Measurements from ENCODE around the gene MAG. TPM values are rescaled to one million over a fixed set of nuclear protein-coding genes. Genes with fewer than 3 reads are reported as not detected.

Gene MAG
- polyA plus RNA-seq, 3 donors = not detected

DNA sequence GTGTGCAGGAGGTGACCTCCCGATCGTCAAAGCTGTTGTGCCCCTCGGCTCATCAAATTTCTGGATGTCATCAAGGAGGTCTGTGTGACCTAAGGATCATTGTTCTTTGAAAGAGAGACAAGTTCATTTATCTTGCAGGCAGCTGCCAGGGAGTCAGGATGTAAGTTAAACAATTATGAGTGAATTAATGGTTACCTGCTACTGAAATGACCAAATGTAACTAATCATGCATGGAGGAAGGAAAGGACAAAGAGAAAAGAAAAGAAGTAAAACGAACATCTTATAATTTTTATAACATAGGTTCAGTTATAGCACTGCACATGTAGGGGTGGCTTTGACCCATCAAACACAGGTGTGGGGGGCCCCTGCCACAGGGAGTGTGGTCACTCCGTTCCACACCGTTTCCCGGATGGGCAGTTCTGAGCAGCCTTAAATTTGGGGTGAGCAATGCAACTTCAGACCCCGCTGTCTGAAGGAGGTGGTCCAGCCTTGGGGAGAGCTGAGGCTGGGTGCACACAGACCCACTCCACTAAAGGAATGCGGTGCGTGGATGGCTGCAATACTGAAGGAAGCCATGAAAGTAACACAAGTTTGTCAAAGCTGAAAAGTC is 42.3 kb downstream of the MAG start:
- H3K4me1 Mint-ChIP-seq = peaks cover 6% of the 10 kb centered on the region
- Histone ChIP-seq H2AFZ (ENCODE audit: insufficient read depth, low read depth, low read length, poor library complexity, severe bottlenecking) (no peak overlapping the region), H3K9ac (ENCODE audit: insufficient read depth, low read length, poor library complexity, severe bottlenecking) (no peak overlapping the region), H3K36me3 (replicated peaks in 1 of 2; ENCODE audit: control insufficient read depth in 1 of 2, insufficient read depth in 2 of 2, low read length in 2 of 2) (no peaks in the 10 kb centered on the region), H3K4me1 (ENCODE audit: control insufficient read depth in 1 of 2, insufficient read depth in 2 of 2, low read length in 2 of 2) (peaks cover 2 to 6% of the 10 kb centered on the region in 2 donors), H3K27me3 (ENCODE audit: control insufficient read depth in 2 of 2, insufficient read depth in 2 of 2, low read length in 2 of 2) (no peaks in the 10 kb centered on the region), H3K9me3 (replicated peaks in 1 of 2; ENCODE audit: control insufficient read depth in 1 of 2, insufficient read depth in 1 of 2, low read length in 2 of 2) (no peaks in the 10 kb centered on the region), H3K4me3 (replicated peaks in 1 of 3; ENCODE audit: low read depth in 2 of 3, low read length in 3 of 3) (no peak overlapping the region), H4K20me1 (ENCODE audit: insufficient read depth, low read length) (no peaks in the 10 kb centered on the region), H3K4me2 (replicated peaks; ENCODE audit: extremely low read depth, low read length, poor library complexity, severe bottlenecking) (no peak overlapping the region), H3K27ac (ENCODE audit: low read depth in 1 of 2, low read length in 2 of 2) (no peak overlapping the region), H3K79me2 (ENCODE audit: insufficient read depth, low read length) (no peaks in the 10 kb centered on the region)
- H3K27ac Mint-ChIP-seq = no peak overlapping the region
- H3K4me3 Mint-ChIP-seq = no peak overlapping the region
- TF ChIP-seq, protein P1, sequence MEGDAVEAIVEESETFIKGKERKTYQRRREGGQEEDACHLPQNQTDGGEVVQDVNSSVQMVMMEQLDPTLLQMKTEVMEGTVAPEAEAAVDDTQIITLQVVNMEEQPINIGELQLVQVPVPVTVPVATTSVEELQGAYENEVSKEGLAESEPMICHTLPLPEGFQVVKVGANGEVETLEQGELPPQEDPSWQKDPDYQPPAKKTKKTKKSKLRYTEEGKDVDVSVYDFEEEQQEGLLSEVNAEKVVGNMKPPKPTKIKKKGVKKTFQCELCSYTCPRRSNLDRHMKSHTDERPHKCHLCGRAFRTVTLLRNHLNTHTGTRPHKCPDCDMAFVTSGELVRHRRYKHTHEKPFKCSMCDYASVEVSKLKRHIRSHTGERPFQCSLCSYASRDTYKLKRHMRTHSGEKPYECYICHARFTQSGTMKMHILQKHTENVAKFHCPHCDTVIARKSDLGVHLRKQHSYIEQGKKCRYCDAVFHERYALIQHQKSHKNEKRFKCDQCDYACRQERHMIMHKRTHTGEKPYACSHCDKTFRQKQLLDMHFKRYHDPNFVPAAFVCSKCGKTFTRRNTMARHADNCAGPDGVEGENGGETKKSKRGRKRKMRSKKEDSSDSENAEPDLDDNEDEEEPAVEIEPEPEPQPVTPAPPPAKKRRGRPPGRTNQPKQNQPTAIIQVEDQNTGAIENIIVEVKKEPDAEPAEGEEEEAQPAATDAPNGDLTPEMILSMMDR (IDR thresholded peaks at IDR 0.05) = no peak
- H3K27me3 Mint-ChIP-seq (ENCODE audit: low read depth in 3 of 3) = peaks cover 8 to 10% (median 10%) of the 10 kb centered on the region in 3 donors
- H3K9me3 Mint-ChIP-seq = peaks cover 0 to 2% (median 0%) of the 10 kb centered on the region in 7 donors
- intact Hi-C loops (cut with micrococcal nuclease) = no loop called here
- H3K36me3 Mint-ChIP-seq = no peaks in the 10 kb centered on the region
- 100% methylated on average over 6 of the region's 10 CpGs for WGBS (ENCODE audit: insufficient coverage)
- DNase-seq = no peak

DNA sequence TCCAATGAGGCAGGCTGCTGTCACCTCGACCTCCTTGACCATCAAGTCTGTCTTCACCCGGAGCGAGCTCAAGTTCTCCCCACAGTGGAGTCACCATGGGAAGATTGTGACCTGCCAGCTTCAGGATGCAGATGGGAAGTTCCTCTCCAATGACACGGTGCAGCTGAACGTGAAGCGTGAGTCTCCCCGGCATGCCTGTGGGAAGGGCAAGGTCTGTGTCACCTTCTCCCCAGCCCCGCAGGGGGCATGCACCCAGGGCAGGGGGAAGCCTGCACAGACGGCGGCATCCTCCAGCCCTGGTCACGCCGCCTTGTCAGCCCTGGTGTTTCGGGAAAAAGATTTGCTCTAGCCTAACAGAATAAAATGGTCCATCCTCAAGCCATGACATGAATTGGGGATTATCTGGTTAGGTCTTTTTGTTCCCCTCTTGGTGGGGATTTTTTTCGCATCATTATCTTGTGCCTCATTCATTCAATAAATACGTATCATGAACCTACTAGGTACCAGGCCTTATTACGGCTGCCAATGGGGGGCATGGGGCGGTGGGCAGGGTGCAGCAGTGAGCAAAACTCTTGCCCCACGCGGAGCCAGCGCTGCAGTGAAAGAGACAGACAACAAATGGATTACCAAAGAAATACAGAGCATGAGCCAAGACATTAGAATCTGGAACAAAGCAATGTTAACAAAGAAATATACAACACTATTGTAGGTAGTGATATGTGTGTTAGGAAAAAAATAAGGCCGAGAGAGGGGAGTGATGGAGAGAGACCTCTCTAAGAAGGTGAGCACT is 44.4 kb downstream of the MAG start:
- Mint-ChIP-seq H3K4me3 (no peak overlapping the region), H3K27ac (no peak overlapping the region), H3K4me1 (peaks cover 5% of the 10 kb centered on the region), H3K27me3 (ENCODE audit: low read depth in 3 of 3) (peaks cover 10 to 15% (median 11%) of the 10 kb centered on the region in 3 donors), H3K36me3 (peaks cover 0 to 3% of the 10 kb centered on the region in 2 donors), H3K9me3 (peaks cover 0 to 2% (median 0%) of the 10 kb centered on the region in 7 donors)
- no peaks in the 10 kb centered on the region for H3K79me2 ChIP-seq (ENCODE audit: insufficient read depth, low read length)
- no peak overlapping the region for H3K27ac ChIP-seq (ENCODE audit: low read depth in 1 of 2, low read length in 2 of 2)
- whole genome bisulfite sequencing (ENCODE audit: insufficient coverage) = 86% methylated on average over 13 of the region's 21 CpGs
- TF ChIP-seq, protein P1 (IDR thresholded peaks at IDR 0.05) = no peak
- no peaks in the 10 kb centered on the region for H3K36me3 ChIP-seq (replicated peaks in 1 of 2; ENCODE audit: control insufficient read depth in 1 of 2, insufficient read depth in 2 of 2, low read length in 2 of 2)
- H3K9ac ChIP-seq (ENCODE audit: insufficient read depth, low read length, poor library complexity, severe bottlenecking) = no peak overlapping the region
- no peaks in the 10 kb centered on the region for H4K20me1 ChIP-seq (ENCODE audit: insufficient read depth, low read length)
- no peak overlapping the region for H2AFZ ChIP-seq (ENCODE audit: insufficient read depth, low read depth, low read length, poor library complexity, severe bottlenecking)
- H3K9me3 ChIP-seq (replicated peaks in 1 of 2; ENCODE audit: control insufficient read depth in 1 of 2, insufficient read depth in 1 of 2, low read length in 2 of 2) = no peaks in the 10 kb centered on the region
- peaks cover 0 to 2% of the 10 kb centered on the region in 2 donors for H3K4me1 ChIP-seq (ENCODE audit: control insufficient read depth in 1 of 2, insufficient read depth in 2 of 2, low read length in 2 of 2)
- DNase-seq = no peak
- no peak overlapping the region for H3K4me3 ChIP-seq (replicated peaks in 1 of 3; ENCODE audit: low read depth in 2 of 3, low read length in 3 of 3)
- H3K4me2 ChIP-seq (replicated peaks; ENCODE audit: extremely low read depth, low read length, poor library complexity, severe bottlenecking) = no peak overlapping the region
- no peaks in the 10 kb centered on the region for H3K27me3 ChIP-seq (ENCODE audit: control insufficient read depth in 2 of 2, insufficient read depth in 2 of 2, low read length in 2 of 2)
- intact Hi-C loops (cut with micrococcal nuclease) = no loop called here

All from CD14-positive monocyte (primary cell).